Naive thymus-derived CD4-positive, alpha-beta T cell (primary cell): Measurements from ENCODE around the gene RAB1A. TPM values are rescaled to one million over a fixed set of nuclear protein-coding genes. Genes with fewer than 3 reads are reported as not detected.

Source experiments
- ATAC-seq: fragments of 150-1000 bp; cut with Tn5 transposase; 2 replicates; pipeline ENCODE4 v1.10.0; 2021; ENCODE audit warnings: mild to moderate bottlenecking, moderate library complexity
- CTCF ChIA-PET: fragments of 350-600 bp; sonication (Branson Sonifier 250); formaldehyde crosslinking; loops from one replicate; lab custom pipeline; 2021; ENCODE audit warnings: antibody characterized with exemption; lab: Charles Lee
- POLR2A ChIA-PET: fragments of 350-600 bp; sonication (Branson Sonifier 250); formaldehyde crosslinking; loops from one replicate; lab custom pipeline; 2021; ENCODE audit warnings: antibody characterized with exemption, inconsistent platforms; lab: Charles Lee
- DNase-seq, 9 donors: peaks; one replicate each; pipeline versions ENCODE4 v3.0.0 to v3.0.0-alpha.2; 2020 to 2022; ENCODE audit warnings: mixed read lengths in 1 of 9
- H3K27ac ChIP-seq: one replicate; pipeline ENCODE4 v1.7.0; 2013; ENCODE audit warnings: mild to moderate bottlenecking, low read depth, low read length, moderate library complexity
- H3K27me3 ChIP-seq, 2 donors: one replicate each; pipeline ENCODE4 v1.7.0; 2013; ENCODE audit warnings: low read length in 2 of 2, mild to moderate bottlenecking in 2 of 2, moderate library complexity in 2 of 2; ENCODE audit not compliant: control insufficient read depth in 2 of 2, insufficient read depth in 2 of 2
- H3K36me3 ChIP-seq, 3 experiments: 1 replicate in 2 of 3; 2 replicates in 1 of 3; pipeline ENCODE4 v1.7.0; 2013; ENCODE audit warnings: low read length in 3 of 3, mild to moderate bottlenecking in 3 of 3, moderate library complexity in 1 of 3; ENCODE audit not compliant: insufficient read depth in 3 of 3, control insufficient read depth in 2 of 3
- H3K4me1 ChIP-seq, 2 donors: one replicate each; pipeline ENCODE4 v1.7.0; 2013; ENCODE audit warnings: low read length in 2 of 2, mild to moderate bottlenecking in 2 of 2, moderate library complexity in 1 of 2; ENCODE audit not compliant: control insufficient read depth in 2 of 2, insufficient read depth in 2 of 2
- H3K4me3 ChIP-seq: 2 replicates; pipeline ENCODE4 v1.7.0; 2013; ENCODE audit warnings: mild to moderate bottlenecking, low read length
- H3K9me3 ChIP-seq, 3 experiments: 1 replicate in 2 of 3; 2 replicates in 1 of 3; pipeline ENCODE4 v1.7.0; 2013; ENCODE audit warnings: low read length in 3 of 3; ENCODE audit not compliant: control insufficient read depth in 2 of 3
- H3K27ac Mint-ChIP-seq, 9 donors: one replicate each; pipeline ENCODE4 v1.8.0; 2020 to 2022; ENCODE audit warnings: mixed read lengths in 9 of 9, mild to moderate bottlenecking in 8 of 9, moderate library complexity in 5 of 9, inconsistent platforms in 2 of 9
- H3K27me3 Mint-ChIP-seq, 5 donors: one replicate each; pipeline ENCODE4 v1.8.0; 2021 to 2022; ENCODE audit warnings: mixed read lengths in 5 of 5, mild to moderate bottlenecking in 1 of 5
- H3K36me3 Mint-ChIP-seq, 5 donors: one replicate each; pipeline ENCODE4 v1.8.0; 2020 to 2022; ENCODE audit warnings: mixed read lengths in 5 of 5, mild to moderate bottlenecking in 3 of 5, inconsistent platforms in 1 of 5
- H3K4me1 Mint-ChIP-seq, 7 donors: one replicate each; pipeline ENCODE4 v1.8.0; 2020 to 2022; ENCODE audit warnings: mixed read lengths in 7 of 7, mild to moderate bottlenecking in 3 of 7, inconsistent platforms in 1 of 7
- H3K4me3 Mint-ChIP-seq, 10 donors: one replicate each; pipeline ENCODE4 v1.8.0; 2020 to 2022; ENCODE audit warnings: mild to moderate bottlenecking in 10 of 10, mixed read lengths in 10 of 10, moderate library complexity in 6 of 10, inconsistent platforms in 2 of 10
- H3K9me3 Mint-ChIP-seq, 11 donors: one replicate each; pipeline ENCODE4 v1.8.0; 2020 to 2022; ENCODE audit warnings: mixed read lengths in 11 of 11, mild to moderate bottlenecking in 4 of 11, inconsistent platforms in 1 of 11, moderate library complexity in 1 of 11
- intact Hi-C, 2 donors: fragments of 100-400 bp; cut with micrococcal nuclease; formaldehyde crosslinking; loops; one replicate each; pipeline ENCODE4 v1.15.1; 2023
- polyA plus RNA-seq, 2 donors: library from polyadenylated mRNA; unstranded; fragments of 300-500 nt; fragmentation: Illumina TruSeq; gene quantifications; one replicate each; pipeline ENCODE4 v1.2.3, GENCODE V29; 2021
- total RNA-seq, 6 experiments: library from RNA in 5 of 6; stranded (reverse) in 5 of 6; gene quantifications; 1 replicate in 5 of 6; 2 replicates in 1 of 6; pipeline ENCODE4 v1.2.3 and lab custom pipeline; 2021 to 2026

RAB1A gene
- total and polyA plus RNA-seq, 7 experiments from 2014 or later: 48.8 to 78.6 (median 61.4) TPM

DNA sequence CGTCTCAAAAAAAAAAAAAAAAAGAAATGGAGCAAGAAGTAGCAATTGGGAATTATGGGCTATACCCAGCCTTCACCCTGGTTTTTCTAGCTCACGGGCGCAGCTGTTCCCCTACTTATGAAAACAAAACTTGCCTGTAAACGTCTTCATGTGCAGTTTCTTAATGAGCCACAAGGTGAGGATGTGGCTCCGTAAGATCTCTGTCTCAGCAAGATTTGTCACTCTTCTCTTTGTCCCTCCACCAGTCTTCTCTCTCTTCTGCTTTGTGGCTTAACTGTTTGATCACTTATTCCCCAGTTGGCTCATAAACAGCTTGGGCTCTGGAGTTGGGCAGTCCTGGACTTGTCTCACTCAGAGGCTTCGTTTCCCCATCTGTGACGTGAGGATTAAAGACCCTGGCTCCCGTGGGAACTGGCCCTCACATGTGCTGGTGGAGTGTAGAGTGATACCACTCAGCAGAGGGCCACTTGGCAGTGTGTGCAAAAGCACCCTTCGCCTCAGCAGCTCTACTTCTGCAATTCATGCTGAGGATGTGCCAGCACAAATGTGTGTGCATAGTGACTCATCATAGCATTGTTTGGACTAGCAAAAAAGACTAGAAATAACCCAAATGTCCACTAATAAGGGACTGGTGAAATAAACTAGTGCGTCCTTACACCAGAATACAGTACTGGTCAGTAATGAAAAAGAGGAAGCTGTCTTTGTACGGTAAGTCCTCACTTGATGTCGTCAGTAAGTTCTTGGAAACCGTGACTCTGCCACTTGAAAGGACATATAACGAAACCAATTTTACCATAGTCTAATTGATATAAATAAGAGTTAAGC is 65.0 kb downstream of the RAB1A start:
- ChIA-PET POLR2A (interaction anchor here (0.6 to 1.7 kb wide), 4 partner anchors 9 to 351 kb away, joined by 3 to 8 read pairs (median 4); partner anchors contain the start of gene CEP68), CTCF (interaction anchor here (0.6 to 2.6 kb wide), 17 partner anchors 8 to 506 kb away, joined by 3 to 12 read pairs (median 4); partner anchors contain the start of gene RAB1A)
- peaks cover 0 to 1% (median 0%) of the 10 kb centered on the region in 11 donors for H3K9me3 Mint-ChIP-seq
- H3K4me1 ChIP-seq: peaks cover 0 to 25% of the 10 kb centered on the region in 2 donors
- peak; percentile 83 for ATAC-seq
- intact Hi-C loops: loop anchor here (1.0 to 2.0 kb wide), 9 partner anchors 9 to 508 kb away; partner anchors contain the start of genes RAB1A (in 2 of the 2), ACTR2 (in 1 of the 2) and CEP68 (in 1 of the 2)
- H3K4me1 Mint-ChIP-seq: peaks cover 21 to 65% (median 52%) of the 10 kb centered on the region in 7 donors
- H3K36me3 ChIP-seq: peaks cover 0 to 8% (median 0%) of the 10 kb centered on the region in 3 experiments
- no peaks in the 10 kb centered on the region for H3K27me3 ChIP-seq
- DNase-seq: peak in 7 of 9 donors; percentile 43 to 72 (median 56)
- H3K4me3 Mint-ChIP-seq: peak overlapping the region in 3 of 10 donors; percentile 3 to 41 (median 6)
- no peak overlapping the region for H3K4me3 ChIP-seq
- peak overlapping the region in 6 of 9 donors; percentile 5 to 77 (median 40) for H3K27ac Mint-ChIP-seq
- no peaks in the 10 kb centered on the region for H3K36me3 Mint-ChIP-seq
- H3K9me3 ChIP-seq: no peaks in the 10 kb centered on the region
- H3K27ac ChIP-seq: no peak overlapping the region
- no peaks in the 10 kb centered on the region for H3K27me3 Mint-ChIP-seq

DNA sequence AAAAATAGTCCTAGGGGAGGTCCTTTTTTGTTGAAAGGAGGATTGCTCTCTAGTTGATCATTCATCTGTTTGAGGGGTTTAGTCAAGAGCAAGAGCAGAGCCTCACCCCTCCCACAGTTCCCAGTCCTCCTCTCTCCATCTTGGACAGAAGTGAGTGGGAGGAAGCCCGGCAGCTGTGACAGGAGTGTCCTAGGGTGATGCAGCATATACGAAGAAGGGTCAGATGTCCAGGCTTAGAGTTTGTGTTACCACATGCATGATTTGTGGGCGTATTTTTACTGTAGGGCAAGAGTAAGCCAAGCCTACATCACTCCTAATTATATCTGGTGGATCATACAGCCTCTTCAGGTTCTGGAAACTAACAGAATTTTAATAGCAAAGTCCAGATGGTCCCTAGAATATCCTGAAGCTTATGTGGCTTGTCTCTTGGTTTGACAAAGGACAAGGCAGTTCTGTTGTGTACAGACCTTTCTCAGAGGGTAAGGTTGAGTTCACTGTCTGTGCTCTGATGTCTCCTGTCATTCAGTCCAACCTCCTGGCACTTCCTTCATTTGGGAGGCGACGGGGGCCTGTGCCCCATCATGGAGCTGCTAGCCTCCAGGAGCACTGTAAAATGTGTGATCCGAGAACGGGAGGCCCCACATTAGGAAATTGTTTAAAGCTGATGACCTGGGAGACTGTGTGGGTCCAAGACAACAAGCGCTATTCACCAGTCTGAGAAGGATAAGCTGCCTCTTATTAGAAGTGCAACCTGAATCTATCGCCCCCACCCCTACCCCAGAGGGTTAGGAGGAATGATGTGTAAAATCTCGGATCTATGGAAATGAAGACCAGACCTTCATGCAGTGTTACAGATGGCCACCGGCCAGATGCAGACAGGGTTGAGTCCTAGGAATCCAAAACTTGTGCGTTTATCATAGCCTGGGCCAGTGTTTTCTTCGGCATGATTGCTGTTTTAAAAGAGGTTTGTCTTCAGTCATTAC is 66.8 kb downstream of the RAB1A start:
- POLR2A ChIA-PET: no interaction called here
- Mint-ChIP-seq H3K9me3 (peaks cover 0 to 1% (median 0%) of the 10 kb centered on the region in 11 donors), H3K27me3 (no peaks in the 10 kb centered on the region), H3K27ac (peak overlapping the region in 2 of 9 donors; percentile 28 to 55), H3K4me1 (peaks cover 28 to 78% (median 62%) of the 10 kb centered on the region in 7 donors), H3K4me3 (peak overlapping the region in 1 of 10 donors; percentile 23), H3K36me3 (no peaks in the 10 kb centered on the region)
- DNase-seq (no peak), ATAC-seq (no peak)
- Histone ChIP-seq H3K4me3 (no peak overlapping the region), H3K9me3 (no peaks in the 10 kb centered on the region), H3K36me3 (no peaks in the 10 kb centered on the region), H3K4me1 (peaks cover 3 to 36% of the 10 kb centered on the region in 2 donors), H3K27ac (no peak overlapping the region), H3K27me3 (no peaks in the 10 kb centered on the region)
- CTCF ChIA-PET: interaction anchor here (0.6 to 2.6 kb wide), 4 partner anchors 10 to 67 kb away, joined by 3 to 12 read pairs (median 6); partner anchors contain the start of gene RAB1A
- intact Hi-C loops: no loop called here

DNA sequence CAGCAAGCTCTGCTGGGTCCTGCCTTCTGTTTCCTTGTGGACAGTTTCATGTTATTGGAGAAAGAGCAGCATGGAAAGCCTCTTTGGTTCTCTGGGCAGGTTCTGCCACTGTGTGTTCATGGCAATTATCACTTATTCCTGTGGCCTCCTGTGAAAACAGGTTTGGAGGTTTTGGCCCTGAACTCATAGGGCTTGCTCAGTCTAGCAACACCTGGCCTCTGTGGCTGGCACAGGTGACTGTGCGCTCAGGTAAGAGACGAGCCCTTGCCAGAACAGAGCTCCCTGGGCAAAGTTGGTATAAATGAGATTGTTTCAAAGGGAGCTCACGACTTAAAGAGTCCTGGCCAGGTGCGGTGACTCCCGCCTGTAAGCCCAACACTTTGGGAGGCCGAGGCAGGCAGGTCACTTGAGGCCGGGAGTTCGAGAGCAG is 68.0 kb downstream of the RAB1A start:
- H3K4me1 Mint-ChIP-seq: peaks cover 32 to 78% (median 62%) of the 10 kb centered on the region in 7 donors
- CTCF ChIA-PET: interaction anchor here (0.8 to 1.2 kb wide), 4 partner anchors 14 to 125 kb away, joined by 3 read pairs; partner anchors contain the start of gene RAB1A

DNA sequence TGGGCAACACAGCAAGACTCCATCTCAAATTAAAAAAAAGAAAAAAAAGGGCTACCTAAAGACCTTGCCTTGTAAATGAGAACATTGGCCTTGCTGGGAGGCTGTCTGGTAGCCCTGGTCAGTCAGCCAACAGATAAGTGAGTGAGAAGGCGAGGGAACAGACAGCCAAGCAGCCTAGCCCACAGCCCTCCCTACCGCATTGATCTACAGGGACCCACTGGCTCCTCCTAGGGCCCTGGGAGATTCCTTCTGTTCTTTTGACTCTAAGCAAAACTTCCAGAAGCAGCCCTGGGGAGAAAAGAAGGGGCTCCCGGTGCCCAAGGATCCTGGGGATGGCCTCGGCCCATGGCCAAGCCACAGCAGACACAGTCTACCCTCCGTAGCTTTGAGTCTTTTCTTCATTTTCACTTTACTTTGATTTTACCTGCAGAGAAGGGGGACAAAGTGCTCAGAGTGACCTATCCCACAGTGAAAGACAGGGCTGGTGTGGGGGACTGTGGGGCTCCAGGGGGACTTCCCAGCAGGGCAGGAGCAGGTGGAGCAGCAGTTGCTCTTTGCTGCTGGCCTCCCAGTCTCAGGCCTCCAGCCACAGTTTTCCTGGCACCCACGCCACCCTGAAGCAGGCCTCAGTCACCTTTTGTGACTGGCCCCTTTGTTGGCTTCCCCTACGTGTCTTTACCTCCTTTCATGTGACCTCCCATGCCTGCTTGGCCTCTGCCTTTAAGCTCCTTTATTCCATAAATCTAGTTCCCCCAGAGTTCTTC is 68.6 kb downstream of the RAB1A start:
- H3K36me3 Mint-ChIP-seq: no peaks in the 10 kb centered on the region
- Histone ChIP-seq H3K4me3 (no peak overlapping the region), H3K4me1 (peaks cover 10 to 31% of the 10 kb centered on the region in 2 donors), H3K27me3 (no peaks in the 10 kb centered on the region), H3K27ac (no peak overlapping the region), H3K36me3 (no peaks in the 10 kb centered on the region), H3K9me3 (no peaks in the 10 kb centered on the region)
- no peak for ATAC-seq
- H3K27me3 Mint-ChIP-seq: no peaks in the 10 kb centered on the region
- peaks cover 34 to 75% (median 59%) of the 10 kb centered on the region in 7 donors for H3K4me1 Mint-ChIP-seq
- ChIA-PET POLR2A (no interaction called here), CTCF (interaction anchor here (0.8 to 1.2 kb wide), 4 partner anchors 15 to 126 kb away, joined by 3 read pairs; partner anchors contain the start of gene RAB1A)
- intact Hi-C loops: no loop called here
- H3K27ac Mint-ChIP-seq: peak overlapping the region in 3 of 9 donors; percentile 56 to 67 (median 59)
- DNase-seq: no peak
- no peak overlapping the region for H3K4me3 Mint-ChIP-seq
- peaks cover 0 to 1% (median 0%) of the 10 kb centered on the region in 11 donors for H3K9me3 Mint-ChIP-seq

More for the DNA sequence above, 68.0 kb downstream of the RAB1A start:
- intact Hi-C loops: no loop called here
- ATAC-seq (no peak), DNase-seq (no peak)
- H3K27me3 ChIP-seq: no peaks in the 10 kb centered on the region
- Mint-ChIP-seq H3K36me3 (no peaks in the 10 kb centered on the region), H3K27ac (peak overlapping the region in 3 of 9 donors; percentile 56 to 67 (median 59)), H3K9me3 (peaks cover 0 to 1% (median 0%) of the 10 kb centered on the region in 11 donors), H3K27me3 (no peaks in the 10 kb centered on the region), H3K4me3 (no peak overlapping the region)
- H3K36me3 ChIP-seq: no peaks in the 10 kb centered on the region
- POLR2A ChIA-PET: no interaction called here
- H3K4me1 ChIP-seq: peaks cover 10 to 31% of the 10 kb centered on the region in 2 donors
- H3K9me3 ChIP-seq: no peaks in the 10 kb centered on the region
- H3K4me3 ChIP-seq: no peak overlapping the region
- no peak overlapping the region for H3K27ac ChIP-seq

DNA sequence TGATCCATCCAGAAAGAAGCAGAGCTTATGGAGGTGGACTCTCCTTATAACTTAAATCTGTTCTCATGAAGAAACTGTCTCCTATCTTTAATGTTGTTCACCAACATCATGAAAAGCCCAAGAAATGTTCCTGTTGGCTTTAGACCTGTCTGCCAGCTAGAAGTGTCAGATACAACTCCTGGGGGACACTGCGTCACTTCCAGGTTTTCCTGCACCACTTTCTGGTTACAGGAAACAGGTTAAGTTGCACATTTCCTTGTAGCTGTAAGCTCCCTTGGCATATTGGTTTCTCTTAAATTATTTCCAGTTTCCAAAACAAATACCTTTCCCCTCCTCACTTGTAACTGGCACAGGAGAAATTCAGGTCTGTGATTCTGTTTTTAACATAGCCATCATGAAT is 70.8 kb downstream of the RAB1A start:
- POLR2A ChIA-PET: interaction anchor here (0.6 to 5.6 kb wide), 6 partner anchors 9 to 280 kb away, joined by 3 to 51 read pairs (median 4); partner anchors contain the start of genes ACTR2 and RAB1A
- H3K4me3 ChIP-seq: no peak overlapping the region
- ATAC-seq: no peak
- peaks cover 40 to 81% (median 68%) of the 10 kb centered on the region in 7 donors for H3K4me1 Mint-ChIP-seq
- H3K27me3 ChIP-seq: no peaks in the 10 kb centered on the region
- DNase-seq: no peak
- no peaks in the 10 kb centered on the region for H3K9me3 ChIP-seq
- intact Hi-C loops: loop anchor here (5.0 to 10.0 kb wide), 7 partner anchors 292 to 1217 kb away; partner anchors contain the start of genes SERTAD2 (in 1 of the 2), SPRED2 (in 1 of the 2) and UGP2 (in 1 of the 2)
- CTCF ChIA-PET: interaction anchor here (1.8 to 2.0 kb wide), 2 partner anchors 17 to 110 kb away, joined by 4 to 8 read pairs; no protein-coding TSS in a partner anchor
- H3K36me3 ChIP-seq: no peaks in the 10 kb centered on the region
- peaks cover 10 to 32% of the 10 kb centered on the region in 2 donors for H3K4me1 ChIP-seq
- H3K36me3 Mint-ChIP-seq: no peaks in the 10 kb centered on the region
- no peak overlapping the region for H3K27ac ChIP-seq
- H3K27ac Mint-ChIP-seq: peak overlapping the region in 2 of 9 donors; percentile 54 to 90
- H3K4me3 Mint-ChIP-seq: peak overlapping the region in 8 of 10 donors; percentile 7 to 97 (median 41)
- peaks cover 0 to 1% (median 0%) of the 10 kb centered on the region in 11 donors for H3K9me3 Mint-ChIP-seq
- no peaks in the 10 kb centered on the region for H3K27me3 Mint-ChIP-seq
